ENCODE data around the gene CLDN10. TPM values are rescaled to one million over a fixed set of nuclear protein-coding genes. Genes with fewer than 3 reads are reported as not detected.

The CLDN10 gene, protein sequence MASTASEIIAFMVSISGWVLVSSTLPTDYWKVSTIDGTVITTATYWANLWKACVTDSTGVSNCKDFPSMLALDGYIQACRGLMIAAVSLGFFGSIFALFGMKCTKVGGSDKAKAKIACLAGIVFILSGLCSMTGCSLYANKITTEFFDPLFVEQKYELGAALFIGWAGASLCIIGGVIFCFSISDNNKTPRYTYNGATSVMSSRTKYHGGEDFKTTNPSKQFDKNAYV
- 10 to 100 TPM in 1 of 4 donors, under 1 TPM in 1, not detected in 2; 0.81 to 16.8 TPM for total RNA-seq

DNA sequence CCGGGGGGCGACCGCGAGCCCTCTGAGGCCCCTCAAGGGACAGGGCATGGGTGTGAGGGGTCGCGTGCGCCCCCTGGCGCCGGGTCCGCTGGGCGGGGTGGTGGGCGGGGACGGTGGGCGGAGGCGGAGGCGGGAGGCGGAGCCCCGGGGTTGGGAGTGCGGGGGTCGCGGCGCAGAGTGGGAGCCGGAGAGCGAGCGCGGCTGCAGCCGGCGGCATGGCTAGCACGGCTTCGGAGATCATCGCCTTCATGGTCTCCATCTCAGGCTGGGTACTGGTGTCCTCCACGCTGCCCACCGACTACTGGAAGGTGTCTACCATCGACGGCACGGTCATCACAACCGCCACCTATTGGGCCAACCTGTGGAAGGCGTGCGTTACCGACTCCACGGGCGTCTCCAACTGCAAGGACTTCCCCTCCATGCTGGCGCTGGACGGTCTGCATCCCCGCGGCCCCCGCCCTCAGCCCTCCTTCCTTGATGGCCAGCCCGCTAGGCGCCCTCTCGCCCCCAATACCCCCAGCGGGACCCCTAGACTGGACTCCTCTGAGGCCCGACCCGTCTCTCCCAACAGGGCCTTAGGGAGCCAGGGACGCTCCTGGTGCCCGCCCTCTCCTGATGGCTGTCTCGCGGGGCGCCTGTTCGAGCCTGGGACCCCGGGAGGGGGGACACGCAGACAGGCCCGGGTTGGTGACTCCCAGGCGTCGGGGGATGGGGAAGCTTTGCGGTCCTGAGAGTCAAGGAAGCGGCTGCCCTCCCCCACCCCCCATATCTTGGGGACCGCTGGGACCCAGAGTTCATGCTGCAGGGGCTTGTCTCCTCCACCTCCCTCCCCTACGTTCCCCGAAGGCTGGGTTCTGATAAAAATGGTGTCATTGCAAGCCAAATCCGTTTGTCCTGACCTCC, at the start of gene CLDN10:
Gene CLDN10, plus strand, starts transcription at position 182 of the 903 bp plus-strand sequence. Its CDS starts 34 bp downstream, at position 216.
- peak; percentile 43 for ATAC-seq
- 1% methylated on average over 15 of the region's 70 CpGs; no CpG with 5 or more reads in 1 of the 2 donors for WGBS, 2 donors (ENCODE audit: low coverage in 1 of 2)
- Histone ChIP-seq H3K9me3 (no peaks in the 10 kb centered on the region), H3K4me1 (peaks cover 0 to 14% (median 0%) of the 10 kb centered on the region in 3 donors), H3K27ac (no peak within 1 kb of the TSS), H3K27me3 (peaks cover 66% of the 10 kb centered on the region), H3K36me3 (no peaks in the 10 kb centered on the region), H3K4me3 (peak within 1 kb of the TSS in 1 of 2 donors; percentile 2)
- no peak for TF ChIP-seq POLR2A (IDR thresholded peaks at IDR 0.05)
- no peak for TF ChIP-seq POLR2AphosphoS5 (IDR thresholded peaks at IDR 0.05)
- TF ChIP-seq, protein P1, sequence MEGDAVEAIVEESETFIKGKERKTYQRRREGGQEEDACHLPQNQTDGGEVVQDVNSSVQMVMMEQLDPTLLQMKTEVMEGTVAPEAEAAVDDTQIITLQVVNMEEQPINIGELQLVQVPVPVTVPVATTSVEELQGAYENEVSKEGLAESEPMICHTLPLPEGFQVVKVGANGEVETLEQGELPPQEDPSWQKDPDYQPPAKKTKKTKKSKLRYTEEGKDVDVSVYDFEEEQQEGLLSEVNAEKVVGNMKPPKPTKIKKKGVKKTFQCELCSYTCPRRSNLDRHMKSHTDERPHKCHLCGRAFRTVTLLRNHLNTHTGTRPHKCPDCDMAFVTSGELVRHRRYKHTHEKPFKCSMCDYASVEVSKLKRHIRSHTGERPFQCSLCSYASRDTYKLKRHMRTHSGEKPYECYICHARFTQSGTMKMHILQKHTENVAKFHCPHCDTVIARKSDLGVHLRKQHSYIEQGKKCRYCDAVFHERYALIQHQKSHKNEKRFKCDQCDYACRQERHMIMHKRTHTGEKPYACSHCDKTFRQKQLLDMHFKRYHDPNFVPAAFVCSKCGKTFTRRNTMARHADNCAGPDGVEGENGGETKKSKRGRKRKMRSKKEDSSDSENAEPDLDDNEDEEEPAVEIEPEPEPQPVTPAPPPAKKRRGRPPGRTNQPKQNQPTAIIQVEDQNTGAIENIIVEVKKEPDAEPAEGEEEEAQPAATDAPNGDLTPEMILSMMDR (IDR thresholded peaks at IDR 0.05), result no peak
- TF ChIP-seq EP300 (IDR thresholded peaks at IDR 0.05), result no peak

DNA sequence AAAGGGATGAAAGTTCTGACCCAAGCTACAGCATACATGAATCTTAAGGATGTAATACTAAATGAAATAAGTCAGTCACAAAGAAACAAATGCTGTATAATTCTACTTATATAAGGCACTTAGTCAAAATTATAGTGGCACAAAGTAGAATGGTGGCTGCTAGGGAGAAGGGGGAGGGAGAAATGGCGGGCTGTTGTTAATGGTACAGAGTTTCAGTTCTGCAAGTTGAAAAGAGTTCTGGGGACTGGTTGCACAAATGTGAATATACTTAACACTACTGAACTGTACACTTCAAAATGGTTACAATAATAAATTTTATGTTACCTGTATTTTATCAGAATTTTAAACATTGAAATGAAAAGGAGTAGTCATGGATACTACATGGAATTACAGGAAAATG, 48.9 kb upstream of the CLDN10 start:
- 43 to 89% methylated on average over 1 of the region's 1 CpG for WGBS, 2 donors (ENCODE audit: low coverage in 1 of 2)
- TF ChIP-seq POLR2A (IDR thresholded peaks at IDR 0.05) (no peak), EP300 (IDR thresholded peaks at IDR 0.05) (no peak), POLR2AphosphoS5 (IDR thresholded peaks at IDR 0.05) (no peak)
- TF ChIP-seq, protein P1 (IDR thresholded peaks at IDR 0.05), result no peak

DNA sequence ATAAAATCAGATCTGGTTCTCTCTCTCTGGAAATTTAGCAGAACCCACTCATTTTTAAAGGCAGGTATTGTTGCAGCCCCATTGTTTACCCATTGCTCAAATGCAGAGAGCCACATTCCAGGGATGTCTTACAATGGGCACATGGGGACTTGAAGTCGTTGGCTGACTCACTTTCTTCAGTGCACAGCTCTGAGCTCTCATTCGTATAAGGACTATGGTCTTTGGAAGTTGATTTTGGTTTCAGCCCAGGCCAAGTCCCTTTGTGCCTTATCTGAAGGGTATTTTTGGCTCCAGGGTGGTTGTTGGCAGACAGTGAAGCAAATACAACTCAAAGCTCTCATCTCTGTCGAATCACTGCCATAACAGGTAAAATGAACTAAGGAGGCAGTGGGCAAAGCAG, 47.3 kb upstream of the CLDN10 start:
- WGBS, 2 donors (ENCODE audit: low coverage in 1 of 2), result 42 to 44% methylated on average over 2 to 3 of the region's 3 CpGs
- Histone ChIP-seq H3K4me3 (no peak overlapping the region), H3K9me3 (peaks cover 0 to 21% (median 0%) of the 10 kb centered on the region in 3 donors), H3K4me1 (no peaks in the 10 kb centered on the region), H3K27me3 (peaks cover 10% of the 10 kb centered on the region), H3K27ac (no peak overlapping the region), H3K36me3 (no peaks in the 10 kb centered on the region)
- TF ChIP-seq POLR2AphosphoS5 (IDR thresholded peaks at IDR 0.05) (no peak), POLR2A (IDR thresholded peaks at IDR 0.05) (no peak), EP300 (IDR thresholded peaks at IDR 0.05) (no peak)
- TF ChIP-seq, protein P1 (IDR thresholded peaks at IDR 0.05), result no peak
- ATAC-seq, result no peak

More for the DNA sequence above, 48.9 kb upstream of the CLDN10 start:
- Histone ChIP-seq H3K36me3 (no peaks in the 10 kb centered on the region), H3K27me3 (peaks cover 10% of the 10 kb centered on the region), H3K9me3 (peaks cover 0 to 23% (median 0%) of the 10 kb centered on the region in 3 donors), H3K4me3 (no peak overlapping the region), H3K27ac (no peak overlapping the region), H3K4me1 (no peaks in the 10 kb centered on the region)
- ATAC-seq, result no peak

DNA sequence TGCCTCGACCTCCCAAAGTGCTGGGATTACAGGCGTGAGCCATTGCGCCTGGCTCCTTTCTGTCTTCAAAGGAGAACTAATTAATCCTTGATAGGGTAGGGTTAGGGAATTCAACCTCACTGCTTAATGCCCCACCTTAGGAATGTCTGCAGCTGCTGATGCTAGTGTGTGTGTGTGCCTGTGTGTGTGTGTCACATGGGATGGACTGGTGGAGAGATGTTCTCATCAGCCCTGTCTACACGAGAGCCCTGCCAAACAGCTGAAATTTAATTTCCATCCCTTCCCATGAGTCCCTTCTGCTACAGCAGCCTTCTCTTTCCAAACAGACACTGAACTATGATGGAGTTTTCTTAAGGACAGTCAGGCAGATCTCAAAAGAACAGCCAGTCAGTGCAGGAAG, 46.5 kb upstream of the CLDN10 start:
- Histone ChIP-seq H3K27me3 (peaks cover 10% of the 10 kb centered on the region), H3K4me3 (no peak overlapping the region), H3K4me1 (no peaks in the 10 kb centered on the region), H3K9me3 (peaks cover 0 to 16% (median 0%) of the 10 kb centered on the region in 3 donors), H3K27ac (no peak overlapping the region), H3K36me3 (no peaks in the 10 kb centered on the region)
- 40% methylated on average over 1 of the region's 4 CpGs; no CpG with 5 or more reads in 1 of the 2 donors for WGBS, 2 donors (ENCODE audit: low coverage in 1 of 2)
- TF ChIP-seq POLR2A (IDR thresholded peaks at IDR 0.05), result no peak
- TF ChIP-seq EP300 (IDR thresholded peaks at IDR 0.05), result no peak
- TF ChIP-seq, protein P1 (IDR thresholded peaks at IDR 0.05), result no peak
- TF ChIP-seq POLR2AphosphoS5 (IDR thresholded peaks at IDR 0.05), result no peak
- no peak for ATAC-seq

Measured in gastroesophageal sphincter (tissue), 4 donors.